ENCODE results near the gene OPN1LW.
A peak's percentile ranks its signal among the peaks of the same experiment; 100 is the strongest.
"Not testable (repeated sequence)": the region's sequence is repeated elsewhere in the genome, so short reads cannot be mapped to it uniquely, and the experiment has no call there.

OPN1LW gene

DNA sequence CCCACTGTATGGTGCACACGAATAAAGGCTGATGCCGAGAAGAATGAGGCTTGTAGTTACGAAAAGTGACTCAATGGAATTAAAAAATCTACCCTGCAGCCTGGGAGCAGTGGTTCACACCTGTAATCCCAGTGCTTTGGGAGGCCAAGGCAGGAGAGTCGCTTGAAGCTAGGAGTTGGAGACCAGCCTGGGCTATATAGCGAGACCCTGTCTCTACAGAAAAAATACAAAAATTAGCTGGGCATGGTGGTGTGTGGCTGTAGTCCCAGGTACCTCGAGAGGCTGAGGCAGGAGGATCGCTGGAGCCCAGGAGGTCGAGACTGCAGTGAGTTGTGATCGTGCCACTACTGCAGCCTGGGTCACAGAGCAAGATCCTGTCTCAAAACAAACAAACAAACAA, 11.7 kb upstream of the OPN1LW start:
- no peak for DNase-seq

GRCh38 chrX:154135458-154136229, 8.4 kb upstream of the OPN1LW start:
- no peak for DNase-seq

GRCh38 chrX:154136627-154137161, 7.3 kb upstream of the OPN1LW start:
- peak in 28 of 56 donors; percentile 2 to 56 (median 12) for DNase-seq

DNA sequence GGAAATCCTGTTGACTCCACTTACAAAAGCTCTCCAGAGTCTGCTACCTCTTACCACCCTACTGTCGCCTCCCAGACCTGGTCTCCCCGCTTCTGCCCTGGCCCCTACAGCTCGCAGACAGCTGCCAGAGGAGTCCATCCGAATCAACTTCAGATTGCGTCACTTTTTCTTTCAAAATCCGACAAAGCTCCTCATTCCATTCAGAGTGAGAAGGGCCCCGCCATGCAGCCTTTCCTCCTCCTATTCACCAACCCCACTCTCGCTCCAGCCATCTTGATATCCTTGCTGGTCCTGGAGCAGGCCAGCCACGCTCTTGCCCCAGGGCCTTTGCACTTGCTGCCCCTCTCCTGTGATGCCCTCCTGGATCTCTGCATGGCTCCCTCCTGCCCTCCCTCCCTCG, 5.2 kb upstream of the OPN1LW start:
- DNase-seq = no peak

DNA sequence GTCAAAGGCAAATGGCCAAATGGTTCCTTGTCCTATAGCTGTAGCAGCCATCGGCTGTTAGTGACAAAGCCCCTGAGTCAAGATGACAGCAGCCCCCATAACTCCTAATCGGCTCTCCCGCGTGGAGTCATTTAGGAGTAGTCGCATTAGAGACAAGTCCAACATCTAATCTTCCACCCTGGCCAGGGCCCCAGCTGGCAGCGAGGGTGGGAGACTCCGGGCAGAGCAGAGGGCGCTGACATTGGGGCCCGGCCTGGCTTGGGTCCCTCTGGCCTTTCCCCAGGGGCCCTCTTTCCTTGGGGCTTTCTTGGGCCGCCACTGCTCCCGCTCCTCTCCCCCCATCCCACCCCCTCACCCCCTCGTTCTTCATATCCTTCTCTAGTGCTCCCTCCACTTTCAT, 3.8 kb upstream of the OPN1LW start:
- no peak for DNase-seq

DNA sequence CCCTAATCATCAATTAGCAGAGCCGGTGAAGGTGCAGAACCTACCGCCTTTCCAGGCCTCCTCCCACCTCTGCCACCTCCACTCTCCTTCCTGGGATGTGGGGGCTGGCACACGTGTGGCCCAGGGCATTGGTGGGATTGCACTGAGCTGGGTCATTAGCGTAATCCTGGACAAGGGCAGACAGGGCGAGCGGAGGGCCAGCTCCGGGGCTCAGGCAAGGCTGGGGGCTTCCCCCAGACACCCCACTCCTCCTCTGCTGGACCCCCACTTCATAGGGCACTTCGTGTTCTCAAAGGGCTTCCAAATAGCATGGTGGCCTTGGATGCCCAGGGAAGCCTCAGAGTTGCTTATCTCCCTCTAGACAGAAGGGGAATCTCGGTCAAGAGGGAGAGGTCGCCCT, 3.3 kb upstream of the OPN1LW start:
- no peak for DNase-seq

DNA sequence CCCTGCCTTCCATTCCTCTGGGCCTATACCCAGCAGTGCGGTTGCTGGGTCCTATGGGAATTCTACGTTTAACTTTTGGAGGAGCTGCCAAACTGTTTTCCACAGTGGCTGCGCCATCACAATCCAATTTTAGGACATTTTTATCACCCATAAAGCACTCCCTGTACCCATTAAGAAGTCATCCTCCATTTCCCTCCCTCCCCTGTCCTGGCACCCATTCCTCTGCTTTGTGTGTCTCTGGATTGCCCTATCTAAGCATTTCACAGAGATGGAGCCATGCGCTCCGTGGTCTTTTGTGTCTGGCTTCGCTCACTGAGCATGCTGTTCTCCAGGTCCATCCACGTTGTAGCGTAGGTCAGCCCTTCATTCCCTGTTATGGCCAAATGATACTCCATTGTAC, 1.7 kb upstream of the OPN1LW start:
- DNase-seq = no peak

- no peak for DNase-seq
Observed at GRCh38 chrX:154142950-154143745, 895 bp upstream of the OPN1LW start.

- not testable (repeated sequence) for DNase-seq
Observed at GRCh38 chrX:154151030-154151429, 7.0 kb downstream of the OPN1LW start.

- not testable (repeated sequence) for DNase-seq
Observed at GRCh38 chrX:154156221-154156620, 12.2 kb downstream of the OPN1LW start.

DNA sequence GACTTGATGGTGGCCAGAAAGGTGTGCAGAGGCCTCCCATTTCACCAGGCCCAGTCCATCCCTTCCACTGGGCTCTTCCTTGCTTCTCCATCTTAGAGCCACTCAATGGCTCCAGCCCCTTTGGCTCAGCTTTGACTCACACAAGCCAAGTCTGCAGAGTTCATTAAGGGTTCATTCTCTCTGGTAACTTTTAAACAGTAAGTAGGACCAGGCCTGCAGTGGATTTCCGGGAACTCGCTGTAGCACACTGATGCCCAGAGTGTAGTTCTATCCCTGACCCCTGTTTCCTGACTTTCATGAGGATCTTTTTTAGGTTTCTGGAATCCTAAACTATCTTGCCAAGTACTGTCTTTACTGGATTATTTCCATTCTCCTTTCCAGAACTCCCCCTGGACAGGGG, 13.2 kb downstream of the OPN1LW start:
- not testable (repeated sequence) for DNase-seq

- not testable (repeated sequence) for DNase-seq
Observed at GRCh38 chrX:154159345-154159744, 15.3 kb downstream of the OPN1LW start.

DNA sequence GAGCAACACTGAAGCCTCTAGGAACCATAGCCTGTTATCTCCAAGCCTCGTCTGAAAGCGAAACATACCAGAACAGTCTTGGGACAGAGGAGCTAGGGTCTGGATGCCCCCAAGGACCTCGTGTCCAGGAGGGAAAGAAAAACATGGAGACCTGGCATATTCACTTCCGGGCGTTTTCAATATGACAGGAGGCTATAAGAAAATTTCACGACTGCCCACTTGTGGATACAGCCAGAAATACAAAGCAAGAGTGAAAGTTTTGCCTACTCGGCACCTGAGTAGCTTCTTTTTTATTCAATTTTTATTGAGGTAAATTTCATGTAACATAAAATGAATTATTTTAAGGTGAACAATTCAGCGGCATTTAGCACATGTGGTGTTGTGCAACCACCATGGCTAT, 20.9 kb downstream of the OPN1LW start:
- DNase-seq = not testable (repeated sequence)

DNA sequence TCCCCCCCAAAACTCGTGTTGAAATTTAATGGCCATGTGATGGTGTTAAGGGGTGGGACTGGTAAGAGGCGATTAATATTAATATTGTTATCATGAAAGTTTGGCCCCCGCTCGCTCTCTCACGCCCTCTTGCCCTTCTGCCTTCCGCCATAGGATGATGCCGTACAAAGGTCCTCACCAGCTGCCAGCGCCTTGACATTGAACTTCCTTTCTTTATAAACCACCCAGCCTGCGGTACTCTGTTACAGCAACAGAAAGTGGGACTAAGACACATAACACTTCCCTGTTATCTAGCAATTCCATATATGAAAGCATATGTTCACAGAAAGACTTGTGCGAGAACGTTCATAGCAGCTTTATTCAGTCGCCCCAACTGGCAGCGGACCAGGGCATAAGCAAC, 24.3 kb downstream of the OPN1LW start:
- not testable (repeated sequence) for DNase-seq

- not testable (repeated sequence) for DNase-seq
Observed at GRCh38 chrX:154172535-154172943, 28.5 kb downstream of the OPN1LW start.

DNA sequence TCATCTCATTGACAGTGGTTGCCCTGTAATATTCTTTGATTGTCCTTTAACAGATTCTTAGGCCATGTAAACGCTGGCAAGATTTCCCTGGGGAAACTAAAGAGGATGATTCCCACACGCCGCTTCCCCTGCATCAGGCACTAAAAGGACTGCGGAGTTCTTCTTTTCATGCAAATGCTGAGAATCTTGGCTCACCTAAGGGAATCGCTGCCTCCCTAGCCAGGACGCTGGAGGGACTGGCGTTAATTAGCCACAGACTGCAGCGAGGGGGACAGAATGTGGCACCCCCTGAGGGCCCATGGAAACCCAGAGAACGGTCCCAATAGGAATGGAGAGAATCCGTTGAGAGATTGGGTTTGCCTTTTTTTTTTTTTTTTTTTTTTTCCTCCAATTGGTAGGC, 30.3 kb downstream of the OPN1LW start:
- DNase-seq = not testable (repeated sequence)

GRCh38 chrX:154182296-154182695, 38.3 kb downstream of the OPN1LW start, which contains the start of gene OPN1MW:
OPN1MW (plus strand) TSS chrX:154182596; CDS start chrX:154182678, 82 bp downstream.
- DNase-seq = not testable (repeated sequence)

GRCh38 chrX:154183794-154184193, 39.8 kb downstream of the OPN1LW start:
- not testable (repeated sequence) for DNase-seq

DNA sequence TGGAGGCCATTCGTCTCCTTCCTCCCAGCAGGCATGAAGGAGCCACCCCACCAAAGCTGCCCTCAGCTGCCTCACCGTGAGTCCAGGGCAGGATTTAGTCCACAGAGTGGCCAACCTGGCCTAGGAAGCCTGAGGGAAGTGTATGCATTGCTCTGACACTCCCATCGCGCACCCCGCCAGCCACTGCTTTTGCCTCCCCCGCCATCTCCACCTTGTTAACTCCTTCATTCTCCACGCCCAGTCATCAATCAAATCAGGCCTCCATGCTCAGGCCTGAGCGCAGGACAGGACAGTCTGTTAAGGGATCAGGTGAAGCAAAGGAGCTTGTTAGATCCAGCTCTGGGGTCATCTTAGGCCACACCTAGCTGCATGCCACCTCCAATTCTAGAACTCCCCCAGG, 48.8 kb downstream of the OPN1LW start:
- not testable (repeated sequence) for DNase-seq

- DNase-seq = not testable (repeated sequence)
Observed at GRCh38 chrX:154194316-154194715, 50.3 kb downstream of the OPN1LW start.

- DNase-seq = not testable (repeated sequence)
Observed at GRCh38 chrX:154196466-154196865, 52.4 kb downstream of the OPN1LW start.
